NCI-H2029 (cell line): ENCODE measurements around the gene PTPRN2.

Experiments
- DNase-seq: peaks from one replicate; lab custom pipeline; 2025; lab: John Stamatoyannopoulos, UW

Gene PTPRN2

DNA sequence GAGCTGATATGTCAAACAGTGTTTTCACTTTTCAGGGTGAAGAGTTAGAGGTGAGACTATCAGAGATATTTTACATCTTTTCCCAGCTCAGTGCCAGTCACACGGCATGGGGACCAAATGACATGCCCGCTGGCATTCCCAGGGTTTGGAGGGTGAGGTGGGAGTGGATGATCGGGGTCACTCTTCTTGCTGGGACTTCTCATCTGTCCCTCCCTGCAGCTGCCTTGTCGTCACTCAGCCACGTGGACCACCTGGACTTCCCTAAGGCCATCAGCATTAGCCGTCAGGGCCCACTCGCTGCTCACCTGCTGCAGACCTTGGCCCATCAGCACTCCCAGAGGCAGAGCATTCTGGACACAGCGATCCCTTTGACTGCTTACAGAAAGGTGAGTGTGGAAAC, 949.1 kb downstream of the PTPRN2 start:
- DNase-seq = no peak

DNA sequence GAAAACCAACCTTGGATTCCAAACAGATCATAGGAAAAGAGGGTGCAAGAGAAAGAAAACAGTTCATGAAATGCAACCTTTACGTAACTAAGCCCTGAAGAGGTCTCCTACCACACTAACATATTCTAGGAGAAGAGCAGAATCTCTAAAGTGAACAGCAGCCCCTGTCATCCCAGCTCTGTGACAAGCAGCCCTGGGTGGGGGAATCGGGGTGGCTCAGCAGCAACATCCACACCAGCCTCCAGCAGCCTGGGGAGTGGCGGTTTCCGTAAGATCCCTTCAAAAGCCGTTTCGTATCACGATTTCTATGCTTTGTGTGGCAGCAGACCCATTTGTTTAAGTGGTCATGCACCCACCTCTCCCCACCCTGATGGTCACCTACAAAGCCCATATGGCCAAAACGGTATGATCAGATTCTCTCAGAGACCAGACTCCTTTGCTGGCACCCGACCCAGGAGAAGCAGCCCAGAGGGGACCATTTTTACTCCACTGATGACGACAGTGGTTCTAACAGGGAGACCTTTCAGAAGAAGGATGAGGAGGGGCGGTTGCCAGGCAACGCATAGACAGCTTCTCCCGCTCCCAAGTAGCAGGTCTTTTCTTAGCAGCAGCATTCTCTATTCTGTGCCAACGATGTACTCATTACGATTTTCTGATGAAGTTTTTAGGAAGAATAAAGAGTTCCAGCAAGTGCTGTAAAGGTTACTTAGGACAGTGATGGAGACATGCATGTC, 950.2 kb downstream of the PTPRN2 start:
- no peak for DNase-seq

DNA sequence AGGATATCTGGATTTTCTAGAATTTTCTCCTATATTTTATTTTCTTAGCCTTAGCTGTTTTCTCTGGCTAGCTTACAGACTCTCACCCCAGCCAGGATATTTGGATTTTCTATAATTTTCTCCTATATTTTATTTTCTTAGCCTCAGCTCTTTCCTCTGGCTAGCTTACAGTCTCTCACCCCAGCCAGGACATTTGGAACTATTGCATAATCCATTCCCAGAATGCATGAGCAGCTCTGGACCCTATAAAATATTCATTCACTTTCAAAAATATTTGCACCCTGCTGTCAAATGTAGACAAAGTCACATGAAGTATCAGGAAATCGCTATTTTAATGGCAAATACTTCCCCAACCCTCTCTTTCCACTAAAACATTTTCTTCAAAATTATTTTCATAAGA, 952.0 kb downstream of the PTPRN2 start:
- DNase-seq = no peak

DNA sequence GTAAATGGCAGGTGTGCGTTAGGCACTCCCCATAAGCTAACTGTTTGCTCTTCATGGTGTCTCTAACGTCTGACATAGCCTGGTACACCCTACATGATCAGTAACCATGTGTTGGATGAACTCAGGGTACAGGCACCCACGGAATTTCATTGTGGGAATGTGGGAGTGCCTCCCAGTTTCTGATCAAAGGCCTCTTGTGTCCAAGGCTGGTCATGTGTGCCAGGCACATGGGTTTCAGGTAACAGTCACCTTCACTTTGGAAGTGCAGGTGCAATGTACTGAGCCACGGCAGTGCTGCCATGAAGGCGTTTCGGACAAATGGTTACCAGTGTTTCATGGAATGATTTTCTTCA, 952.5 kb downstream of the PTPRN2 start:
- DNase-seq = no peak

DNA sequence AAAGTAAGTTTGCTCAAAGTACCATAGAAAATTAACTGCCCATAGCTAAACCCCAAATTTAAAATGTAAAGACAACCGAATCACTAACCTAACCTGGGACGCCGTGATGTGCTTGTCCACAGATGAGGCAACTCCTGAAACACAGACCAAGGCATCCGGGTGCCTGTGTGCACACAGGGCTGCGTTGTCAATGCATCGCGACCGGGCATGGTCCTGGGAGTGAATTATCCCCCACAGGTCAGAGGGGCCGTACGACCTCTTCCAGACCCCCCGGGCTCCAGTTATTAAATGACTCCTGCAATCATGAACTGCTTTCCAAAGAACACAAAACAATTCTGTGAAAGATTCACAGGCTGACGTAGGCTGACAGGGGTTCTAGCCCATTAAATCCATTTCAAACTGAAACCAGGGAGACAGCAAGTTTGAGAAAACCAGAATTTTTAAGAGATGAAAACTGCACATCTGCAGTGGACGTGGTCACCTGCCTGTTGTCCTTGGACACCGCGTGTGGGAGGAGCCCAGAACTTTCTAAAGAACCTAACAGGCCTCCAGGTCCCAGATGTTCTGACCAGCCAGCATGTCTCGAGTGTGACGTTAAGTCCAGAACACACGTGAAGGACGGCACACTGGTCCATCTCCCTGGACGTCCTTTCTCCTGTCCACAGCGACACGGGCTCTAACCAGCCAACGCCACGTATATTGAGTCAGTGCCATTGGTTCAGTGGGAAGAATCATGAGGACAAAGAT, 953.0 kb downstream of the PTPRN2 start:
- no peak for DNase-seq

DNA sequence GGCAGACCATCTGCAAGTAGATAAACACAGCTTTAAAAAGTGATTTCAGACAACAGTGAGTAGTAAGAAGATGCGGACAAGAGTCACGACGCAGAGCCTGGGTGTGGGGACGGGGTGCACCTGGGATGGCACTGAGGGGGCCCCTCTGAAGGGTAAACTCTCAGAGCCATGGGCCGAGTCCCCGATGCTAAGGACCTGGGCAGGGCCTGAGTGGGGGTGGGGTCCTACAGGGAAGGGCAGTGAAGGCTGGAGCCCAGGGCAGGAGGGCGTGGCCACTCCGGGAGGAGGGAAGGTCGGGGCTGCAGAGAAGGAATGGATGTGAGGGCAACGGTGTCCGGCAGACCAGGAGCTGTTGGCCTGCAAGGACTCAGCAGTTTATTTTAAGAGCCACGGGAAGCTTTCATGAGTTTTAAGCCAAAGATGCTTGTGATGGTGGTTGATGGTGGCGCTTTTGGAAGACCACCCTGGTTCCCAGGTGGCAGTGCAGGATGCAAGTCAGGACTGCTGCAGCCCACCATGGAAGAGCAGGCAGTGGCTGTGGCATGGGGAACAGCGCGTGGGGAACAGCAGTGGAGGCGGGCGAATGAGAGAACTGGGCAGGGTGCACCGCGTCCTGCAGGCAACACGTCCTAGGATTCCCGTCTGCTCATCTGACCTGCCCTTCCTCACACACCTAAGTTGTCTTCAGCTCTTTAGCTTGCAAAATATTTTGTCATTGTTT, 954.0 kb downstream of the PTPRN2 start:
- no peak for DNase-seq

DNA sequence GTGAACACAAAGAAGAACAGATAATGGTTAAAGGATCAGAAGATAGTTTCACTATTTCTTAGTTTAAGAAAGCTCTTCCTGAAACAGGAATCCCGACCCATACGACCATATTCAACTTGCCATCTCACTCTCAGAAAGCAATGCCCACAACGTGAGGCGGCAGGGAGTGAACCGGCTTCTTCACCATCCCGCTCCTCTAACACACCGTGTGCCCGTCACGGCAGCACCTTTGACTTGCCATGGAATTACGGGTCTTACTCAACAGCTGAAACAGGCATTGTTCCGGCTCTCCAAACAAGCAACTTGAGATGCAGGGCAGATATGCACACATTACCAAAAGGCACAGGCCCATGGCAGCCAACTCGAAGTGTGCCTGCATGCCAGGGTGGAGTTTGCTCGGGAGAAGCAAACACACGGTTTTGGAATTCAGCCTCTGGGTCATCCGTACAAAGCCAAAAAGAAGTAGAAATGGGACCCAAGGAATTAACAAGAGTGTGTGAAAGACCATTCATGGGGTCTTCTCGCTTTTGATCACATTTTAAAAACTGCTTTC, 957.2 kb downstream of the PTPRN2 start:
- DNase-seq = no peak

DNA sequence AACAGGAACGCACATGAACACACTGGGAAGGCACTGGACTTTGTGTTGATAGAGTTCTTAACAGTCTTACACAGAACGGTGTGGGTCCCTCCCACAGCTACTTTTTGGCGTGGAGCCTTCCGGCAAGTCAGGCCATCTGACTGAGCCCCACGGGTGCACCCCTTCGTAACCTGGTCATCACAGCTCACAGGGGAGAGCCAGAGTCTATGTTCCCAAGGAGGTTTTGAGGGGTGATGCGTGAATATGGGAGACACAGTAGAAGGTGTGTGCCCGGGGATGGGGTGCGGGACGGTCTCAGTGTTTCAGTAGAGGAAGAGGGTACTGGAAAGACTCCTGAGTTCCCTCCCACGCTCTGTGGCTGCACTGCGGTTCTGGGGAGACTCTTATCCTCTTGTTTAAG, 959.2 kb downstream of the PTPRN2 start:
- no peak for DNase-seq

DNA sequence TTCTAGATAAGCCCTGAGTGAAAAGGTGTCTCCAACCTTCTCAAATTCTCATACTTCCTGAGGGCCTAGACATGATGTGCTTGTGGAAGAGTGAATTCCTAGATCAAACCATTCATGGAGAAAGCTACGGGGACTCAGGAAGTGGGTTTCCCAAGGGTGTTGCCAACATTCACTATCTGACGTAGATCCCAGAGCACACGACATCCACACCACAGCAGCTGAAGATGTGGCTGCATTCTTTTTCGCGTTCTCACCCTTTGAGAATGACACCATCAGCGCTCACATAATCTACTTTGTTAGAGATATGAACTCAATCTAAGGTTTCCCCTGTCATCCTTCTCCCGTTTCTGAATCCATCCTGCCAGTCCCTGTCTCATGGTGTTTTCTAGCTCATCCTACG, 960.0 kb downstream of the PTPRN2 start:
- DNase-seq = no peak

DNA sequence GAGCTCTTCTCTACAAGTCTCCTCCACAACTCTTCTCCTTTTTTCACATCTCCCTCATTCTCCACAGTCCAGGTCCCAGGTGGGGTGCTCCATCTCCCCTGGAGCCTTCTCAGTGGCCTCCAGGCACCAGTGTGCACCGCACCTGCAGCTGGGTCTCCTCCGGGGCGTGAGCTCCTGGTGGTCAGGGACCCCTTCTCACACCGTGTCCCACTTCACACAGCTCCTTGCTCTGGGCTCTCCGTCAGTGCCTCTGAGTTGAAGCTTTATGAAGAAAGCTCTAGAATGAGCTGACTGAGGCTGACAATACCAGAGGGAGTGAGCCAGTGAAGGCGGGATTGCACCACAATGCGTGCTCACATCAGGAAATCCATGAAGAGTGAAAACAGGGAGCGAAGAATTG, 960.6 kb downstream of the PTPRN2 start:
- DNase-seq = no peak

DNA sequence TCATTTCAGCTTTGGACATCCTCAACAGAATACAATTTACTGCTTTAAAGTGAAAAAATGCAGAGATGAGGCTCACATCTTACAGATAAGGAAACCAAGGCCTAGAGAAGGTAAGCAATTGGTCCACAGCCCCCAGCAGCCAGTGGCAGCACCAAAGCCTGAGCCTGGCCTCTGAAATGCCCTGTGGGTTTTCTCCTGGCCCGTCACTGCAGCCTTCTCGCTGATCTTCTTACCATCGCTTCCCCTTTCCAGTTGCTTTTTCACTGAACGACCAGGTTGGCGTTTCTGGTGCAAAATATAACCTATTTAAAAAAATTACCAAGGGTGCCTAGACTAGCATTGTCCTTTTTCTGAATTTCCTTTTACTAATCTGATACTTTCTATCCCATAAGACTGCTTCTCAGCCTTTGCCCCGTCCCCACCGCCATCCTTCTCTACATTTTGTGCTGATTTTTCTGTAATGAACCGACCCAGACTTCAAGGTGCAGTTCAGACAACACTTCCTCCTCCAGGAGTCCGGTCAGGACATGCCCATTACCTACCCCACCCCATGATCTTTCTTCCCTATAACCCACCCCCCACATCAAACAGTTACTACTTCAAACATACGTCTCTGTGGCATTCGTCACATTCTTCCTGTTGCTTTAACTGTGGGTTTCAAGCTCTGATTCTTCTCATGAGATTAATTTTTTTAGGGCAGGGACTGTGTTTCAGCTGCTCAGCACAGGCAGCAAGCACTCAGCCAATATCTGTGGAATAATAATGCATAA, 961.5 kb downstream of the PTPRN2 start:
- DNase-seq = no peak

DNA sequence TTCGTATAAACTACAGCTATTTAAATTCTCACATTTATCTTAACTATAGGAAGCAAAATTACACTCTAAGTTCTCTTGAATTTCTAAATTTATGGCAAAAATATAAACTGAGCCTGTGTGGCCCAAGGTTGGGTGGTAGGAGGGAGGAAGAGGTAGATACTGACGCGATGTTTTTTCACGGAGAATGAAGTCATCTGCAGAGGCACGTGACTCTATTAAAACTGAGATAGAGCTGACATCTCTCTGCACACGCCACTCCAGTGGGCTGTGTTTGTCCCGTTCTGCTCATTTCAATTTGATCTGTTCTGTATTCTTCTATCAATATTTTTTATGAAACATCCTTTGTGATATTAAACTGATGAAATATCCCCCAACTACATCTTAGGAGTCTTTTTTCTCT, 964.1 kb downstream of the PTPRN2 start:
- no peak for DNase-seq

DNA sequence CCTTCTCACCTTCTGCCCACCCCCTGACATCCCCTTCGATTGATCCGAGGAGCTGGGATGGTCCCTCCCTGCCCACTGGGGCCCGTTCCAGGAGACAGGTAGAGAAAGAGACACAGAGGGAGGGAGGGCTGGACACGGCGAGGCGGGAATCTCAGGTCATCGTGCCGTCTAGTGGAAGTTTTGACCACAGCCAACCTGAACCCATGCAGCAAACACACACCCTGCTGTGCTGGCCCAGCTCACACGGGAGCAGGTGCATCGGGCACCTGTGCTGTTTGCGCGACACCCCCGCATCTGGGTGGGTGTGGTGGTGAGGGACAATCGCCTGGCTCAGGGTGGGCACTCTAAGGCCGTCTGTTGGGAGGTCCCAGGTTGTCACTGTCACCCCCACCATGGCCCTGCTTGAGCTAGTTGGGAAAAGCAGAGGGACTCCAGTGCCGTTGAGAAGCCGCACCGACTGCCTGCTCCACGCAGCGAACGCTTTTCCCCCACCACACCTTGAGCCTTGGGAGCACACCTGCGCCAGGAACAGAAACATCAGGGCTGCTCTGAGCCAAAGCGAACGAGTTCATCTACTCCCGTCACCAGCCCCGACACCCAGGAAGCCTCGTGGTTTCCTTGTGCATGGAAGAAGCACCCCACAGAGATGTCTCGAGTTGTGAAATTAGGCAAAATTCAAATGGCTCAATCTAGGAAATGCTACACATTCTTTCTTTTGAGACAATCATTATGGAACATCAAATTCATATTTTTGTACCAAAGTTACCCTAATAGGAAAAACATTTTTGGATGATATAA, 965.0 kb downstream of the PTPRN2 start:
- DNase-seq = no peak

DNA sequence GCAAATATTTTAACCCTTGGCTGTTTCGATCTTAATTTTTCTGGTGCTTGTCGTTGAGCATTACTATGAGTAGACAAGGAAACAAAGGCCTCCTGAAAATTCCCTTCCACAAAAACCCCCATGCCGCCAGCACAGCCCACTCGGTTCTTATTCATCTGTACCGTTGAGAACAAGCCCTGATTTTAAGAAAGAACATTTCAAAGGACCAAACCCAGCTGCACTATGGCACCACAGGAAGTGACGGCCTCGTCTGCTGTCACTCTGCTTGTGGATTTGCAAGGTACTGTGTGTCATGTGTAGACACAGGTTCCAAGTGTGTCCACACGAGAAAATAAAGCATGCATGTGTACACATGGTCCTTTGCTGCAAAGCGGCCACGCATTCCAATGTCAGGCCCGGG, 965.6 kb downstream of the PTPRN2 start:
- DNase-seq = no peak

DNA sequence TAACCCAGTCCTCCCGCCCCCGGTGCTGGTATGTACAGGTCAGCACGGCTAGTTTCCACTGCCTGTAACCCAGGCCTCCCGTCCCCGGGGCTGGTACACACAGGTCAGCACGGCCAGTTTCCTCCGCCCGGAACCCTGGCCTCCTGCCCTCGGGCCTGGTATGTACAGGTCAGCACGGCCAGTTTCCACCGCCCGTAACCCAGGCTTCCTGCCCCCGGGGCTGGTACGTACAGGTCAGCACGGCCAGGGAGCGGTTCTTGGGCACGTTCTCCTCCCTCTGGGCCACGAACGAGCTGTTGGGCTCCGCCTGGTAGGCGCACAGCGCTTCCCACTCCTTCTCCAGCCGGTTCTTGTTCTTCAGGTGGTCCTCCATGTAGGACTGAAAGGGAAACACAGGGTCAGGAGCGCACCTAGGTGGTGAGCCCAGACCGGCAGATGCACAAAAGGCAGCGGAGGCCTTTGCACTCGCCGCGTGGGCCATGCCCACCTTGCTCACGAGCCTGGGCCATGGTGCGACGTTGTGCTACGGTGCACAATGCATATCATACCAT, 966.4 kb downstream of the PTPRN2 start:
- DNase-seq = no peak

DNA sequence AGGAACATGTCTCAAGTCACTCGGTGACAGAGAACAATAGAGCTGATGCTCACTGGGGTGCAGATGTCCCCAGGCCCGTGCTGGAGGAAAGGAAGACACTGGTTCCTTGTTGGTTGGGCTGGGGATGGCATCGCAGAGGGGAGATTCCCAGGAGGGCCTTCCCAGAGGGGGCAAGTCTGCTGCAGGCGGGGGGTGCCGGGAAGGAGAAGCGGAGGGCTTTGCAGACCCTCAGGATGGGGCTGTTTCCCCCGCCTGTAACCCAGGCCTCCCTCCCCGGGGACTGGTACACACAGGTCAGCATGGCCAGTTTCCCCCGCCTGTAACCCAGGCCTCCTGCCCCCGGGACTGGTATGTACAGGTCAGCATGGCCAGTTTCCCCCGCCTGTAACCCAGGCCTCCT, 967.0 kb downstream of the PTPRN2 start:
- DNase-seq = no peak

DNA sequence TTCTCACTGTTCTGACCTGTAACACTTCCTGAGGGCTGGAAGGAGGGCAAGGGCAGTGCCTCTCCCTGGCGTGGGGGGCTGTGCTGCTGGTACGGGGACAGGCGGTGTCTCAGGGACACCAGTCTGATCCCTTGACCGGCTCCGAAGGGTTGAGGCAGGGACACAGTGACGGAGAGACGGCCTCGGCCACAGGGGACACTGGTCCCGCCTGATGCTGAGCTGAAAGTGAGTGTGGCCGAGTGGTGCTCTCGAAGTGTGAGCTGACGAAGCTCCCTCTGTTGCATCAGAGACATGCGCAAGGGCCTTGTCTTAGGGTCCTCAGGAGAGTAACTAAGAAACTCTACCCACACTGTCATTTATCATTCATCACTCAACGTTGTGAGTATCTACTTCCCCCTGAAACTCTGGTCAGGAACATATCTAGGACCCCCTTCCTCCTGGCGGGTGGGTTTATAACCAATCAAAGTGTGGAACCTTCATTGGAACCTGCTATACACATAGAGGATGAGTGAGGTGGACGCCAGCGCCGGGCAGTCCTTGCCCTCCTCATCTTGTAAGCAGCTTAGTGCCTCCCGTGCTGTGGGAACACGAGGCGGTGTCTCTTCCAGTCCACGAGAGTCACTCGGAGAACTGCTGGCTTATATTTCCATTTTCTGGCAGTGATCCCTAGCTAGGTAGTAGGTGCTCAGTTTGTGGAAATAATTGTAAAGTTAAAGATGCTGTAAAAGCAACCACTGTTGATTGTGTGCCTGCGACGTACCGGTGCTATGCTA, 967.7 kb downstream of the PTPRN2 start:
- no peak for DNase-seq

DNA sequence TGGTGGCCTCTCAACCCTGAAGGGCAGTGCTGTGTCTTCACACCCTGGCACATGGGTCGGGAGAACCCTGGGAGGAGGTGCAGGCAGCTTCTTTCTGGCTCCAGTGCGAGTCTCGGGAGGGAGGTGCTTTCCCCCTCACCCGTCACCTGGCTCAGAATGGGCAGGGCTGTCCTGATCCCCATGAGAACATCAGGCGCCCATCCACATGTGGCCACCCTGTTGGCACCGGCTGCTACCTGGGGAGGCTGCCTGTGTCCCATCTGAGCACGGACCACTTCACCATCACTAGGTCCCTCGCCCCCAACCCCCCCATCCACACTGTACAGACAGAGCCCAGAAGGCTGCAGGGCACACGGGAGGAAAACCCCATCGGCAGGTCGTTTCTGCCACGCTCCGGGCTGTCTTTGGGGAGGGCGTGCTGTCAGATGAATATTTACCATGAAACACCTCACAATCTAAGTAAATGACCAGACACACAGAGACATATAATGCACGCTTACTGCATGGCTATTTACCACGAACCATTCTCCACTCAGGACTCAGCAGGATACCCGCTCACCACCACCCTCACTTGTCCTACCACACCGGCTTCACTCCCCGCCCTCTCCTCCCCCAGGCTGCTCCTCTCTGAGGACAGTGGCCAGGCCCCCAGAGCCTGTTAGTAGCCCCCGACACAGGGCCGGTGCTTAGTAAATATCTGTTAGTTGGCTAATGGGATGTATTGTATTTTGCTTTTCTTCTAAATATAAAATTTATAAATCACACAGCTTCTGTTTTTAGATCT, 968.6 kb downstream of the PTPRN2 start:
- DNase-seq = no peak

DNA sequence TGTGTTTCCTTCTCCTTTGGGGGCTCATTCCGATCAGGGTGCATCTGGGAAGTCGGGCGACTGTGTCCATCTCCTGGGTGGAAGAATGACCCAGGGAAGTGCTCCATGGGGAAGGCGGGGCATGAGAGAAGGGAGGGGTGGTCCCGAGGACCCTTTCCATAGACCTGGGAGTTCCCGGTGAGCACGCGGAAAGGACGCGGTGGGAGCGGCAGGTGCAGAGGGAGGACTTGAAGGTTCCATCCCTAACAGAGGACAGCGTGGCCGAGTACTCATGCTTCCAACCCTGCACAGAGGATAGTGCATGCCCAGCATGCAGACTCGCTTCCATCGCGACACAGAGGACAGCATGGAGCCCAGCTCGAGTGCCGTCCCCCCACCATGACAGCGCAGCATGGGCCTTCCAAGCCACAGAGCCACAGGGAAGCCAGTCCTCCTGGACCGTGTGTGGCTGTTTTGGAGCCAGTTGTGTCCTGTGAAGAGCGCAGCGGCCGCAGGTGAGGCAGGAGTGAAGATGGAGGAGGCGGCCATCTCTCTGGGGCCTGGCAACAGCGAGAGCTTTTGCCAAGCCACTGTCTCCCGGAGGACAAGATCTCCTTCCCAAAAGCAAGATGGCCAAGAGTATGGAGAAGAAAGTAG, 969.4 kb downstream of the PTPRN2 start:
- no peak for DNase-seq
